ENCODE data around the gene NDUFA8. TPM values are rescaled to one million over a fixed set of nuclear protein-coding genes. Genes with fewer than 3 reads are reported as not detected.
A peak's percentile ranks its signal among the peaks of the same experiment; 100 is the strongest.

NDUFA8 gene
- total RNA-seq, 4 donors from 2014 or later, result 16.3 to 34.4 (median 30.2) TPM

DNA sequence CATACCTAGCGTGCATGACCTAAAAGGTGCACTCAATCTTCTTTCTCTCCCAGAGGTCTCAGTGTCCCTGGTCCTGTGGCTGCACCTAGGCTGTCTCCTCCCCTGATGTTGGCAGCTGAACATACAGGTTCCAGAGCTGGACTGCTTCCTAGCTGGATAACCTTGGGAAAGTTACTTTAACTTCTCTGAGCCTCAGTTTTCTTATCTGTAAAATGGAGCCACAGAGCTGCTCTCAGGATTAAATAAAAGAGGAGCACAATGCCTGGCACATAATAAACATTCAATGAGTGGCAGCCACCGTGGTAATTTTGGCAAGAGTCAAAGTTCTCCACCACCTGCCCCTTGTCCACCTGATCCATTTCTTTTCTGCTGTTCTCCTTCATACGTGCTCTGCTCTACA lies 14.1 kb upstream of the NDUFA8 start:
- 82% methylated on average over 3 of the region's 3 CpGs for WGBS
- no peak for TF ChIP-seq POLR2A (IDR thresholded peaks at IDR 0.05)
- TF ChIP-seq EP300 (IDR thresholded peaks at IDR 0.05), result no peak
- TF ChIP-seq, protein P1, sequence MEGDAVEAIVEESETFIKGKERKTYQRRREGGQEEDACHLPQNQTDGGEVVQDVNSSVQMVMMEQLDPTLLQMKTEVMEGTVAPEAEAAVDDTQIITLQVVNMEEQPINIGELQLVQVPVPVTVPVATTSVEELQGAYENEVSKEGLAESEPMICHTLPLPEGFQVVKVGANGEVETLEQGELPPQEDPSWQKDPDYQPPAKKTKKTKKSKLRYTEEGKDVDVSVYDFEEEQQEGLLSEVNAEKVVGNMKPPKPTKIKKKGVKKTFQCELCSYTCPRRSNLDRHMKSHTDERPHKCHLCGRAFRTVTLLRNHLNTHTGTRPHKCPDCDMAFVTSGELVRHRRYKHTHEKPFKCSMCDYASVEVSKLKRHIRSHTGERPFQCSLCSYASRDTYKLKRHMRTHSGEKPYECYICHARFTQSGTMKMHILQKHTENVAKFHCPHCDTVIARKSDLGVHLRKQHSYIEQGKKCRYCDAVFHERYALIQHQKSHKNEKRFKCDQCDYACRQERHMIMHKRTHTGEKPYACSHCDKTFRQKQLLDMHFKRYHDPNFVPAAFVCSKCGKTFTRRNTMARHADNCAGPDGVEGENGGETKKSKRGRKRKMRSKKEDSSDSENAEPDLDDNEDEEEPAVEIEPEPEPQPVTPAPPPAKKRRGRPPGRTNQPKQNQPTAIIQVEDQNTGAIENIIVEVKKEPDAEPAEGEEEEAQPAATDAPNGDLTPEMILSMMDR (IDR thresholded peaks at IDR 0.05), result no peak
- no peak for TF ChIP-seq POLR2AphosphoS5 (IDR thresholded peaks at IDR 0.05)
- no peaks in the 10 kb centered on the region for H3K9me3 ChIP-seq
- H3K27ac ChIP-seq, result no peak overlapping the region
- H3K36me3 ChIP-seq, result no peaks in the 10 kb centered on the region
- peak in 1 of 2 donors; percentile 16 for DNase-seq (ENCODE audit: low spot score in 2 of 2)
- no peak overlapping the region for H3K4me3 ChIP-seq
- H3K4me1 ChIP-seq, result no peaks in the 10 kb centered on the region
- H3K27me3 ChIP-seq, result peaks cover 20% of the 10 kb centered on the region

DNA sequence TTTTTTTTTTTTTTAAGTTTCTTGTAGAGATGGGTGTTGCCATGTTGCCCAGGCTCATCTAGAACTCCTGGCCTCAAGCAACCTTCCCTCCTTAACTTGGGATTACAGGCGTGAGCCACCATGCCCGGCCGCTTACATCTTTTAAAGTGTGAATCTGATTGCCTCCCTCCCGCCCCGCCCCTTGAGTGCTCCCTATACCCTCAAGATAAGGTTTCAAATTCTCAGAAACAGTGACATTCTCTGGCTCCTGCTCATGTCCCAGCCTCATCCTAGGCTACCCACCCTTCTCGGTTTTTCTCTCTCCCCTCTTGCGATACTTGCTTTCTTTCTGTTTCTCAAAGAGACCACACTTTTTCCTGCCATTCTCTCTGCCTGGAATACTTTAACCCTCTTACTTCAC lies 12.6 kb upstream of the NDUFA8 start:
- peak in 1 of 2 donors; percentile 54 for DNase-seq (ENCODE audit: low spot score in 2 of 2)
- Histone ChIP-seq H3K27me3 (peaks cover 20% of the 10 kb centered on the region), H3K27ac (no peak overlapping the region), H3K4me1 (no peaks in the 10 kb centered on the region), H3K9me3 (no peaks in the 10 kb centered on the region), H3K4me3 (no peak overlapping the region), H3K36me3 (no peaks in the 10 kb centered on the region)
- 78% methylated on average over 7 of the region's 7 CpGs for WGBS
- TF ChIP-seq POLR2AphosphoS5 (IDR thresholded peaks at IDR 0.05) (no peak), EP300 (IDR thresholded peaks at IDR 0.05) (no peak), POLR2A (IDR thresholded peaks at IDR 0.05) (no peak)
- TF ChIP-seq, protein P1 (IDR thresholded peaks at IDR 0.05), result no peak

DNA sequence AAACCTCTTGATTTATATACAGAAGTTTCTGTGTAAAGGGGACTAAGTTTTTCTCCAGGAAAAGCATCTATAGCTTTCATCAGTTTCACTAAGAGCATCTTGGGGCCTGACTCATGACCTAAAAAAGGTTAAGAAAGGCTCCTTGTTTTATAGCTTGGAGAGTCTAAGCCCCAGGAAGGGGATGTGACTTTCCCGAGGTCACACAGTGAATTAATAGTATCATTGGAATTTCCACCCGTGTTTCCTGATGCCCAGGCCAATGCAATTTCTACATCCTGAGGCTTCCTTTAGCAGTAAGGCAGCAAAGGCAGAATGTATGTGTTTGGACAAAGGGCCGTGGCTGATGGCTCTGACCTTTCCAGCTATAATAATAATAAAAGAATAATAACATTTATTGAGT lies 8.8 kb upstream of the NDUFA8 start:
- no peak overlapping the region for H3K27ac ChIP-seq
- no peaks in the 10 kb centered on the region for H3K9me3 ChIP-seq
- no peak overlapping the region for H3K4me3 ChIP-seq
- H3K4me1 ChIP-seq, result no peaks in the 10 kb centered on the region
- 65% methylated on average over 3 of the region's 3 CpGs for WGBS
- H3K27me3 ChIP-seq, result peaks cover 13% of the 10 kb centered on the region
- peak in 1 of 2 donors; percentile 11 for DNase-seq (ENCODE audit: low spot score in 2 of 2)
- no peaks in the 10 kb centered on the region for H3K36me3 ChIP-seq
- TF ChIP-seq POLR2A (IDR thresholded peaks at IDR 0.05) (no peak), EP300 (IDR thresholded peaks at IDR 0.05) (no peak), POLR2AphosphoS5 (IDR thresholded peaks at IDR 0.05) (no peak)
- TF ChIP-seq, protein P1 (IDR thresholded peaks at IDR 0.05), result no peak

DNA sequence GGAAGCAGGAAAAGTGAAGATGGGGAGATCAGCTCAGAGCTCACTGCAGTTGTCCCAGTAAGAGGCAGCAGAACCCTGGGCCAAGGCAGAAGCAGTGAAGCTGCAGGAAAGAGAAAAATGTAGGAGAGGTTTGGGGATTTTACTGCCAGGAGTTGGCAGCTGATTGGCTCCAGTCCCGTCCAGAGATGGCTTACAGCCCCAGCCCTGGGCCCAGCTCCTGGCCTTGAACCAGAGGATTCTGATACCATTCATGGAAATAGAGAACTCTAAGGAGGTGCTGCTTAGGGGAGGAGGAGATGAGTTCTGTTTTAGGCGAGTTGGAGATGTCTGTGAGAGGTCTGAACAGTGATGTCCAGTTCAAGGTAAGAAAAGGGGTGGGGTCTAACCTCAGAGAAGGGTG lies 4.7 kb upstream of the NDUFA8 start:
- WGBS, result 25% methylated on average over 2 of the region's 2 CpGs
- Histone ChIP-seq H3K9me3 (no peaks in the 10 kb centered on the region), H3K27ac (no peak overlapping the region), H3K27me3 (no peaks in the 10 kb centered on the region), H3K4me3 (no peak overlapping the region), H3K36me3 (no peaks in the 10 kb centered on the region), H3K4me1 (peaks cover 7% of the 10 kb centered on the region)
- DNase-seq (ENCODE audit: low spot score in 2 of 2), result no peak
- TF ChIP-seq, protein P1 (IDR thresholded peaks at IDR 0.05), result no peak
- no peak for TF ChIP-seq POLR2AphosphoS5 (IDR thresholded peaks at IDR 0.05)
- no peak for TF ChIP-seq POLR2A (IDR thresholded peaks at IDR 0.05)
- TF ChIP-seq EP300 (IDR thresholded peaks at IDR 0.05), result no peak

DNA sequence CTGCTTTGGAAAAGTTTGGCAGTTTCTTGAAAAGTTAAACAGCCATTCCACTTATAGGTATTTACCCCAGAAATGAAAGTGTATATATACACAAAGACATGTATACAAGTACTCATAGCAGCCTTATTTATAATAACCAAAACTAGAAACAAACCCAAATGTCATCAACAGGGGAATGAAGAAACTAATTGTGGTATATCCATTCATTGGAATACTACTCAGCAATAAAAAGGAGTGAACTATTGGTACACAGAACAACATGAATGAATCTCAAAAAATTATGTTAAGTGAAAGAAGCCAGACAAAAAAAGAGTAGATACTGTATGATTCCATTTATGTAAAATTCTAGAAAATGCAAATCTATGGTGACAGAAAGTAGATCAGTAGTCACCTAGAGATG lies 2.8 kb upstream of the NDUFA8 start:
- Histone ChIP-seq H3K9me3 (no peaks in the 10 kb centered on the region), H3K4me3 (no peak overlapping the region), H3K27me3 (no peaks in the 10 kb centered on the region), H3K36me3 (no peaks in the 10 kb centered on the region), H3K4me1 (peaks cover 23% of the 10 kb centered on the region), H3K27ac (no peak overlapping the region)
- no peak for DNase-seq (ENCODE audit: low spot score in 2 of 2)
- TF ChIP-seq POLR2A (IDR thresholded peaks at IDR 0.05) (no peak), POLR2AphosphoS5 (IDR thresholded peaks at IDR 0.05) (no peak), EP300 (IDR thresholded peaks at IDR 0.05) (no peak)
- TF ChIP-seq, protein P1 (IDR thresholded peaks at IDR 0.05), result no peak
